HepG2 (cell line): ENCODE data around the gene PROX1. TPM values are rescaled to one million over a fixed set of nuclear protein-coding genes. Genes with fewer than 3 reads are reported as not detected.

Source experiments
- ATRX ChIP-seq: sonication (generic); formaldehyde crosslinking; IDR thresholded peaks from 2 replicates; pipeline ENCODE4 v1.4.0; 2020; ENCODE audit warnings: missing genetic modification reagents, borderline replicate concordance
- CEBPB ChIP-seq: IDR thresholded peaks from 2 replicates; pipeline ENCODE4 v1.6.1; 2011; ENCODE audit warnings: low read depth, low read length, improper control_type of control experiment, borderline replicate concordance
- CREM ChIP-seq, 2 experiments: sonication (generic) in 1 of 2; formaldehyde crosslinking in 1 of 2; IDR thresholded peaks; 2 replicates each; pipeline versions ENCODE4 v1.4.0 to v1.6.1; 2016 to 2020; ENCODE audit warnings: antibody characterized with exemption in 1 of 2, mild to moderate bottlenecking in 1 of 2, missing genetic modification reagents in 1 of 2
- DMAP1 ChIP-seq: IDR thresholded peaks from 2 replicates; pipeline ENCODE4 v1.6.1; 2016
- DR1 ChIP-seq: sonication (generic); formaldehyde crosslinking; IDR thresholded peaks from 2 replicates; pipeline ENCODE4 v1.8.0; 2021; ENCODE audit warnings: mild to moderate bottlenecking, missing genetic modification reagents, inconsistent platforms
- ETV6 ChIP-seq: sonication (generic); formaldehyde crosslinking; conservative IDR thresholded peaks from 2 replicates; pipeline ENCODE4 v1.4.0; 2020; ENCODE audit warnings: missing genetic modification reagents
- FOXJ3 ChIP-seq: sonication (generic); formaldehyde crosslinking; IDR thresholded peaks from 2 replicates; pipeline ENCODE4 v1.4.0; 2020; ENCODE audit warnings: missing genetic modification reagents, mild to moderate bottlenecking, borderline replicate concordance
- JARID2 ChIP-seq: sonication (generic); formaldehyde crosslinking; IDR thresholded peaks from 2 replicates; pipeline ENCODE4 v1.8.1; 2023; ENCODE audit warnings: missing genetic modification reagents, inconsistent platforms; ENCODE audit not compliant: insufficient replicate concordance
- KAT8 ChIP-seq: IDR thresholded peaks from 2 replicates; pipeline ENCODE4 v1.6.1; 2016; ENCODE audit warnings: missing genetic modification reagents, missing compliant biosample characterization
- PHF8 ChIP-seq: sonication (generic); formaldehyde crosslinking; IDR thresholded peaks from 2 replicates; pipeline ENCODE4 v1.5.0; 2020; ENCODE audit warnings: missing genetic modification reagents
- PPARG ChIP-seq: conservative IDR thresholded peaks from 2 replicates; pipeline ENCODE4 v1.6.1; 2016; ENCODE audit warnings: missing biosample characterization, missing genetic modification reagents
- PRMT3 ChIP-seq: sonication (generic); formaldehyde crosslinking; IDR thresholded peaks from 2 replicates; pipeline ENCODE4 v1.8.1; 2022; ENCODE audit warnings: low read depth, mild to moderate bottlenecking, moderate library complexity, missing genetic modification reagents, borderline replicate concordance
- RFXAP ChIP-seq: sonication (generic); formaldehyde crosslinking; IDR thresholded peaks from 2 replicates; pipeline ENCODE4 v1.4.0; 2020; ENCODE audit warnings: missing genetic modification reagents, borderline replicate concordance
- SYNCRIP ChIP-seq: fragments of 200-400 bp; formaldehyde crosslinking; IDR thresholded peaks from 2 replicates; pipeline ENCODE4 v1.6.1; 2018; ENCODE audit warnings: mild to moderate bottlenecking, low read depth, low read length; ENCODE audit not compliant: insufficient read depth
- ZMYM4 ChIP-seq: sonication (generic); formaldehyde crosslinking; IDR thresholded peaks from 2 replicates; pipeline ENCODE4 v1.8.1; 2023; ENCODE audit warnings: mild to moderate bottlenecking, missing genetic modification reagents
- ZNF274 ChIP-seq: sonication (generic); formaldehyde crosslinking; IDR thresholded peaks from 2 replicates; pipeline ENCODE4 v1.5.1; 2020; ENCODE audit warnings: mild to moderate bottlenecking, missing genetic modification reagents
- ZNF562 ChIP-seq: sonication (generic); formaldehyde crosslinking; IDR thresholded peaks from 2 replicates; pipeline ENCODE4 v1.8.0; 2022; ENCODE audit warnings: missing genetic modification reagents, borderline replicate concordance
- ZNF850 ChIP-seq: sonication (generic); formaldehyde crosslinking; conservative IDR thresholded peaks from 2 replicates; pipeline ENCODE4 v1.9.0; 2021; ENCODE audit warnings: mild to moderate bottlenecking, missing genetic modification reagents
- polyA plus RNA-seq, 8 experiments: library from polyadenylated mRNA; depleted of rRNA in 3 of 8; stranded (reverse) in 7 of 8; unstranded in 1 of 8; fragments of >200 nt; fragmentation: Illumina TruSeq in 4 of 8; extraction: Trizol in 4 of 8; gene quantifications; 2 replicates each; pipeline versions ENCODE4 v1.2.1 to v1.2.3, GENCODE V29; 2011 to 2016; ENCODE audit warnings: low read depth in 4 of 8, missing spikeins in 1 of 8, mixed read lengths in 1 of 8; ENCODE audit not compliant: insufficient read depth in 1 of 8
- total RNA-seq, 5 experiments: library from RNA; depleted of rRNA; stranded (reverse); fragments of >200 nt; fragmentation: Illumina TruSeq; extraction: Trizol; gene quantifications; 2 replicates each; pipeline ENCODE4 v1.2.3, GENCODE V29; 2016; ENCODE audit warnings: low read depth in 1 of 5
- TF ChIP-seq, protein P1 (sequence below): sonication (generic); formaldehyde crosslinking; IDR thresholded peaks from 2 replicates; pipeline ENCODE4 v1.4.0; 2020; ENCODE audit warnings: missing genetic modification reagents; ENCODE audit errors: not compliant biosample characterization
- TF ChIP-seq, protein P2 (sequence below): sonication (generic); formaldehyde crosslinking; IDR thresholded peaks from 2 replicates; pipeline ENCODE4 v1.5.0; 2020; ENCODE audit warnings: missing genetic modification reagents
- TF ChIP-seq, protein P3 (sequence below): IDR thresholded peaks from 2 replicates; pipeline ENCODE4 v1.6.1; 2016
- TF ChIP-seq, protein P4 (sequence below): sonication (generic); formaldehyde crosslinking; conservative IDR thresholded peaks from 2 replicates; pipeline ENCODE4 v1.4.0; 2020; ENCODE audit warnings: missing genetic modification reagents
- TF ChIP-seq, protein P5 (sequence below): sonication (generic); formaldehyde crosslinking; conservative IDR thresholded peaks from 2 replicates; pipeline ENCODE4 v1.4.0; 2020; ENCODE audit warnings: missing genetic modification reagents

Gene PROX1
- total and polyA plus RNA-seq, 2 of the 13 experiments (the other 11 are each of a cell fraction or from before 2014, with no cell fraction given), result 12.3 to 30.2 TPM

DNA sequence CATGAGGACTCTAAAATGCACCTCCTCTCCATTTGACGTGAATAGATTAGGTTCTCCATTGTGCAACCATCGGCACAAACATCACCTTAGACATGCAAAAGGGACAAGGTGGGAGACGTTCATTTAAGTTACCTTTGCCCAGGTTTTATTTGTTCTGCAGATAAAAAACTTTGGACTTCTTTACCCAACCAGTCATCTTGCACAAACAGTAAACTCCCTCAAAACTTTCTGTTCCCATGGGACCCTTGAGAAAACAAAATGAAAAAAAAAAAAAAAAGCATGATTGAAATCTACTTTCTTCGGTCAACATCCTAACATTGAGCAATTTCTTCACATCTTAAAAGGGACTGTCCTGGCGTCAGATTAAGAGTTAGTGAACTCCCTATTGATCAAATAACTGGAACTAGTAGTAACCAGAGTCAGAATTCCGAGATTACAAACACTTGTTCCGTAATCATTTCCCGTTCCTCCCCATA lies 31.4 kb upstream of the PROX1 start (continued):
- TF ChIP-seq, protein P1, sequence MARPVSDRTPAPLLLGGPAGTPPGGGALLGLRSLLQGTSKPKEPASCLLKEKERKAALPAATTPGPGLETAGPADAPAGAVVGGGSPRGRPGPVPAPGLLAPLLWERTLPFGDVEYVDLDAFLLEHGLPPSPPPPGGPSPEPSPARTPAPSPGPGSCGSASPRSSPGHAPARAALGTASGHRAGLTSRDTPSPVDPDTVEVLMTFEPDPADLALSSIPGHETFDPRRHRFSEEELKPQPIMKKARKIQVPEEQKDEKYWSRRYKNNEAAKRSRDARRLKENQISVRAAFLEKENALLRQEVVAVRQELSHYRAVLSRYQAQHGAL, result no peak
- TF ChIP-seq ZNF850 (CRISPR knock-in tag) (no peak), PPARG (CRISPR knock-in tag) (peak; percentile 86), ZNF274 (CRISPR knock-in tag) (no peak), FOXJ3 (CRISPR knock-in tag) (peak; percentile 92), ZNF562 (CRISPR knock-in tag) (no peak), PRMT3 (CRISPR knock-in tag) (no peak), KAT8 (peak; percentile 53; the same call in 1 of the 2 replicates), ATRX (CRISPR knock-in tag) (no peak), DR1 (CRISPR knock-in tag) (no peak), ZMYM4 (peak; percentile 55), RFXAP (CRISPR knock-in tag) (no peak), CREM (IDR thresholded peaks at IDR 0.05) (peak; percentile 95), CREM (CRISPR knock-in tag; IDR thresholded peaks at IDR 0.05) (no peak), JARID2 (no peak), PHF8 (CRISPR knock-in tag) (no peak), DMAP1 (CRISPR knock-in tag) (0 out of 2 replicates have a peak, but pooled peaks have one; percentile 37), CEBPB (peak; percentile 87), SYNCRIP (no peak), ETV6 (no peak)
- TF ChIP-seq, protein P2, sequence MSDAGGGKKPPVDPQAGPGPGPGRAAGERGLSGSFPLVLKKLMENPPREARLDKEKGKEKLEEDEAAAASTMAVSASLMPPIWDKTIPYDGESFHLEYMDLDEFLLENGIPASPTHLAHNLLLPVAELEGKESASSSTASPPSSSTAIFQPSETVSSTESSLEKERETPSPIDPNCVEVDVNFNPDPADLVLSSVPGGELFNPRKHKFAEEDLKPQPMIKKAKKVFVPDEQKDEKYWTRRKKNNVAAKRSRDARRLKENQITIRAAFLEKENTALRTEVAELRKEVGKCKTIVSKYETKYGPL (CRISPR knock-in tag), result no peak; the same call in 1 of the 2 replicates
- TF ChIP-seq, protein P3, sequence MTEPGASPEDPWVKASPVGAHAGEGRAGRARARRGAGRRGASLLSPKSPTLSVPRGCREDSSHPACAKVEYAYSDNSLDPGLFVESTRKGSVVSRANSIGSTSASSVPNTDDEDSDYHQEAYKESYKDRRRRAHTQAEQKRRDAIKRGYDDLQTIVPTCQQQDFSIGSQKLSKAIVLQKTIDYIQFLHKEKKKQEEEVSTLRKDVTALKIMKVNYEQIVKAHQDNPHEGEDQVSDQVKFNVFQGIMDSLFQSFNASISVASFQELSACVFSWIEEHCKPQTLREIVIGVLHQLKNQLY (CRISPR knock-in tag), result 0 out of 2 replicates have a peak, but pooled peaks have one; percentile 31
- TF ChIP-seq, protein P4, sequence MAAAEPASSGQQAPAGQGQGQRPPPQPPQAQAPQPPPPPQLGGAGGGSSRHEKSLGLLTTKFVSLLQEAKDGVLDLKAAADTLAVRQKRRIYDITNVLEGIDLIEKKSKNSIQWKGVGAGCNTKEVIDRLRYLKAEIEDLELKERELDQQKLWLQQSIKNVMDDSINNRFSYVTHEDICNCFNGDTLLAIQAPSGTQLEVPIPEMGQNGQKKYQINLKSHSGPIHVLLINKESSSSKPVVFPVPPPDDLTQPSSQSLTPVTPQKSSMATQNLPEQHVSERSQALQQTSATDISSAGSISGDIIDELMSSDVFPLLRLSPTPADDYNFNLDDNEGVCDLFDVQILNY (CRISPR knock-in tag), result no peak
- TF ChIP-seq, protein P5, sequence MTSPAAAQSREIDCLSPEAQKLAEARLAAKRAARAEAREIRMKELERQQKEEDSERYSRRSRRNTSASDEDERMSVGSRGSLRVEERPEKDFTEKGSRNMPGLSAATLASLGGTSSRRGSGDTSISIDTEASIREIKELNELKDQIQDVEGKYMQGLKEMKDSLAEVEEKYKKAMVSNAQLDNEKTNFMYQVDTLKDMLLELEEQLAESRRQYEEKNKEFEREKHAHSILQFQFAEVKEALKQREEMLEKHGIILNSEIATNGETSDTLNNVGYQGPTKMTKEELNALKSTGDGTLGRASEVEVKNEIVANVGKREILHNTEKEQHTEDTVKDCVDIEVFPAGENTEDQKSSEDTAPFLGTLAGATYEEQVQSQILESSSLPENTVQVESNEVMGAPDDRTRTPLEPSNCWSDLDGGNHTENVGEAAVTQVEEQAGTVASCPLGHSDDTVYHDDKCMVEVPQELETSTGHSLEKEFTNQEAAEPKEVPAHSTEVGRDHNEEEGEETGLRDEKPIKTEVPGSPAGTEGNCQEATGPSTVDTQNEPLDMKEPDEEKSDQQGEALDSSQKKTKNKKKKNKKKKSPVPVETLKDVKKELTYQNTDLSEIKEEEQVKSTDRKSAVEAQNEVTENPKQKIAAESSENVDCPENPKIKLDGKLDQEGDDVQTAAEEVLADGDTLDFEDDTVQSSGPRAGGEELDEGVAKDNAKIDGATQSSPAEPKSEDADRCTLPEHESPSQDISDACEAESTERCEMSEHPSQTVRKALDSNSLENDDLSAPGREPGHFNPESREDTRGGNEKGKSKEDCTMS (CRISPR knock-in tag), result no peak
- TF ChIP-seq, all 625 proteins: peak for 124
